Liver (tissue), 9 donors: ENCODE results near the gene IFIH1. TPM values are rescaled to one million over a fixed set of nuclear protein-coding genes. Genes with fewer than 3 reads are reported as not detected.
A peak's percentile ranks its signal among the peaks of the same experiment; 100 is the strongest.

ENCODE experiments used
- DNase-seq: peaks from one replicate; pipeline ENCODE4 v3.0.0-alpha.2; 2017; ENCODE audit warnings: low spot score
- H3K27ac ChIP-seq, 2 donors: one replicate each; pipeline ENCODE4 v1.7.0; 2013; ENCODE audit warnings: inconsistent platforms in 2 of 2, low read length in 2 of 2, control low read depth in 1 of 2, low read depth in 1 of 2, mild to moderate bottlenecking in 1 of 2
- H3K27me3 ChIP-seq, 4 donors: one replicate each; pipeline versions ENCODE4 v1.6.1 to v1.7.0; 2013; ENCODE audit warnings: low read length in 3 of 4, inconsistent platforms in 1 of 4, mild to moderate bottlenecking in 1 of 4, moderate library complexity in 1 of 4; ENCODE audit not compliant: control insufficient read depth in 4 of 4, insufficient read depth in 4 of 4
- H3K36me3 ChIP-seq, 4 donors: one replicate each; pipeline versions ENCODE4 v1.6.1 to v1.7.0; 2013; ENCODE audit warnings: low read length in 3 of 4, mild to moderate bottlenecking in 3 of 4, low read depth in 1 of 4, moderate library complexity in 1 of 4; ENCODE audit not compliant: control insufficient read depth in 4 of 4, insufficient read depth in 3 of 4
- H3K4me1 ChIP-seq, 4 donors: one replicate each; pipeline versions ENCODE4 v1.6.1 to v1.7.0; 2013; ENCODE audit warnings: low read length in 3 of 4, mild to moderate bottlenecking in 3 of 4, moderate library complexity in 1 of 4; ENCODE audit not compliant: control insufficient read depth in 4 of 4, insufficient read depth in 4 of 4
- H3K4me3 ChIP-seq, 3 donors: one replicate each; pipeline versions ENCODE4 v1.6.1 to v1.7.0; 2013; ENCODE audit warnings: low read length in 3 of 3, control low read depth in 1 of 3, low read depth in 1 of 3, mild to moderate bottlenecking in 1 of 3
- H3K9ac ChIP-seq, 2 donors: one replicate each; pipeline ENCODE4 v1.7.0; 2013; ENCODE audit warnings: low read length in 2 of 2, mild to moderate bottlenecking in 2 of 2, moderate library complexity in 2 of 2, control low read depth in 1 of 2, low read depth in 1 of 2
- H3K9me3 ChIP-seq, 4 donors: one replicate each; pipeline versions ENCODE4 v1.6.1 to v1.7.0; 2013; ENCODE audit warnings: low read length in 3 of 4; ENCODE audit not compliant: control insufficient read depth in 4 of 4
- CTCF ChIP-seq: fragments of 150-350 bp; IDR thresholded peaks from 2 replicates; pipeline ENCODE4 v1.5.1; 2017; ENCODE audit warnings: improper control_type of control experiment, low read depth, low read length; ENCODE audit not compliant: missing input control
- EGR1 ChIP-seq, 2 donors: IDR thresholded peaks; 2 replicates each; pipeline ENCODE4 v1.6.1; 2016 to 2018; ENCODE audit warnings: antibody characterized with exemption in 2 of 2, low read depth in 2 of 2
- FOXA1 ChIP-seq: IDR thresholded peaks from 2 replicates; pipeline ENCODE4 v1.6.1; 2016; ENCODE audit warnings: antibody characterized with exemption
- FOXA2 ChIP-seq: IDR thresholded peaks from 2 replicates; pipeline ENCODE4 v1.6.1; 2016; ENCODE audit warnings: antibody characterized with exemption
- GABPA ChIP-seq, 2 donors: IDR thresholded peaks in 1 of 2; conservative IDR thresholded peaks in 1 of 2; 2 replicates each; pipeline ENCODE4 v1.6.1; 2016; ENCODE audit warnings: antibody characterized with exemption in 2 of 2, mild to moderate bottlenecking in 1 of 2, moderate library complexity in 1 of 2
- HNF4A ChIP-seq, 2 donors: conservative IDR thresholded peaks; 2 replicates each; pipeline ENCODE4 v1.6.1; 2016; ENCODE audit warnings: antibody characterized with exemption in 2 of 2, mild to moderate bottlenecking in 2 of 2
- HNF4G ChIP-seq: IDR thresholded peaks from 2 replicates; pipeline ENCODE4 v1.6.1; 2016; ENCODE audit warnings: antibody characterized with exemption
- JUND ChIP-seq, 2 donors: IDR thresholded peaks; 2 replicates each; pipeline ENCODE4 v1.6.1; 2016; ENCODE audit warnings: antibody characterized with exemption in 2 of 2
- NR2F2 ChIP-seq: IDR thresholded peaks from 2 replicates; pipeline ENCODE4 v1.6.1; 2016; ENCODE audit warnings: antibody characterized with exemption
- RAD21 ChIP-seq, 2 donors: IDR thresholded peaks; 2 replicates each; pipeline ENCODE4 v1.6.1; 2016; ENCODE audit warnings: antibody characterized with exemption in 2 of 2, mild to moderate bottlenecking in 2 of 2
- REST ChIP-seq: IDR thresholded peaks from 2 replicates; pipeline ENCODE4 v1.6.1; 2016; ENCODE audit warnings: antibody characterized with exemption, mild to moderate bottlenecking
- RXRA ChIP-seq, 2 donors: IDR thresholded peaks; 2 replicates each; pipeline ENCODE4 v1.6.1; 2017 to 2018; ENCODE audit warnings: antibody characterized with exemption in 2 of 2, mild to moderate bottlenecking in 1 of 2
- SP1 ChIP-seq: IDR thresholded peaks from 2 replicates; pipeline ENCODE4 v1.6.1; 2018; ENCODE audit warnings: antibody characterized with exemption, mild to moderate bottlenecking
- TAF1 ChIP-seq: conservative IDR thresholded peaks from 2 replicates; pipeline ENCODE4 v1.6.1; 2016; ENCODE audit warnings: antibody characterized with exemption, mild to moderate bottlenecking
- YY1 ChIP-seq: IDR thresholded peaks from 2 replicates; pipeline ENCODE4 v1.6.1; 2016; ENCODE audit warnings: antibody characterized with exemption, mild to moderate bottlenecking
- WGBS: extraction: QIAGEN DNeasy Blood & Tissue Kit; methylation state at CpG from one replicate; pipeline ENCODE4 v1.1.7; 2013; 5-methylcytosine and 5-hydroxymethylcytosine counted together
- polyA plus RNA-seq, 2 donors: library from polyadenylated mRNA; stranded (reverse) in 1 of 2; unstranded in 1 of 2; fragments of 200-250 nt in 1 of 2; fragments of >200 nt in 1 of 2; fragmentation: Nextera tagmentation in 1 of 2; extraction: Ambion mirVana in 1 of 2; gene quantifications; one replicate each; pipeline versions ENCODE4 v1.2.1 to v1.2.3, GENCODE V29; 2013 to 2015
- total RNA-seq, 2 donors: library from RNA; depleted of rRNA; stranded (reverse); fragments of >200 nt; gene quantifications; one replicate each; pipeline ENCODE4 v1.2.3, GENCODE V29; 2014
- TF ChIP-seq, protein P1 (sequence below): IDR thresholded peaks from 2 replicates; pipeline ENCODE4 v1.6.1; 2016; ENCODE audit warnings: antibody characterized with exemption
- TF ChIP-seq, protein P2 (sequence below): IDR thresholded peaks from 2 replicates; pipeline ENCODE4 v1.6.1; 2016; ENCODE audit warnings: antibody characterized with exemption
- TF ChIP-seq, protein P3 (sequence below): IDR thresholded peaks from 2 replicates; pipeline ENCODE4 v1.6.1; 2016; ENCODE audit warnings: antibody characterized with exemption
- donor health status: healthy.
- donor health status: healthy.
- donor health status: healthy.
- donor health status: healthy.
- donor health status: healthy.

IFIH1 gene
- total RNA-seq (10 to 100 TPM in 1 of 2 donors, 1 to 10 TPM in 1; 8.3 to 13.2 TPM), polyA plus RNA-seq (1 to 10 TPM; 5.5 to 7.6 TPM)

DNA sequence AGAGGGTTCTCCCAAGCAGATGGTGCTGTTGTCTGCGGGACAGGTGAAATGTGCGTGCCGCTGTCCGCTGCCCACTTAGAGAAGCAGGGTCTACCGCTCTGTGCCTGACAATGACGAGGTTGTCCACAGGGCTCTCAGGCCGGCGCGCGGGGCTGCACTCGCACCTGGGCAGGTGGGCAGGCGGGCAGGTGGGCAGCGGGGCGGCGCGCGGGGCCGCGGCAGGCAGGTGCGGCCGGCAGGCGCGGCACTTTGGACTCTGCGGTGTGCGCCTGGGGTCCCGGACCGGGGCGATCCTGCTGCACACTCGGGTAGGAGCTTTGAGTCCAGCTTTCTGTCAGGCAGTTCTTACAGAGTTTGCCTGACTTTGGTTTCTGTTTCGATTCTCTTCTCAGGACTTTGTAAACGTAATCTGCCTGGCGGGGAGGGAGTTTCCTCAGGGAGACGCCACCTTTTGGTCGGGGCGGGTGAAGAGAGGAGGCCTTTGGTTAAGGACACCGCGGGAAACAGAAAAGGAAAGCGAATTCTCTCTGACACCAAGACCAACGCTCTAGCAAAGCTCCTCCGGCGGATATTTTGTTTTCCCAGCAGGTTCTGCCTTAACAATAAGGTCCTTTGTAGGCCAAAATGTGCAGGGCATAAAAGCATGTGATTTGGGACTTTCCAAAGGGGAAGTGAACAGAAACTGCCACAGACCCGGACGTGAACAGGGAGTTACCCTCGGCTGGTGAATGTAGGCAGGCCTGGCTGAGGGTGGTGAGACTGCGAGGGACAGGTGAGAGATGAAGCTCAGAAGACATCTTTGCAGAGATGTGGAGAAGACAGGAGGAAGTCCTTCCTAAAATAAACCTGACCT, at the start of gene IFIH1:
Gene IFIH1, minus strand, starts transcription at position 357 of the 853 bp plus-strand sequence. CDS start 377 bp downstream, outside the sequence.
- under 1% methylated on average over 45 of the region's 45 CpGs for whole genome bisulfite sequencing
- Histone ChIP-seq H3K27ac (peak within 1 kb of the TSS; percentile 94 to 98), H3K4me3 (peak within 1 kb of the TSS; percentile 89 to 94 (median 91)), H3K36me3 (no peaks in the 10 kb centered on the region), H3K4me1 (peaks cover 0 to 24% (median 13%) of the 10 kb centered on the region in 4 donors), H3K9me3 (no peaks in the 10 kb centered on the region), H3K27me3 (no peaks in the 10 kb centered on the region), H3K9ac (peak within 1 kb of the TSS; percentile 89 to 98)
- DNase-seq = peak; percentile 77
- peak; percentile 59 to 71 for TF ChIP-seq RXRA (IDR thresholded peaks at IDR 0.05)
- peak; percentile 58 for TF ChIP-seq NR2F2
- peak; percentile 77 for TF ChIP-seq TAF1
- peak; percentile 76 for TF ChIP-seq SP1
- TF ChIP-seq JUND (IDR thresholded peaks at IDR 0.05) = peak in 1 of 2 donors; percentile 45
- peak in 1 of 2 donors; percentile 15 for TF ChIP-seq GABPA (IDR thresholded peaks at IDR 0.05 in 1 of 2, conservative IDR thresholded peaks at IDR 0.05 in 1 of 2)
- TF ChIP-seq FOXA2 = no peak
- TF ChIP-seq, protein P1, sequence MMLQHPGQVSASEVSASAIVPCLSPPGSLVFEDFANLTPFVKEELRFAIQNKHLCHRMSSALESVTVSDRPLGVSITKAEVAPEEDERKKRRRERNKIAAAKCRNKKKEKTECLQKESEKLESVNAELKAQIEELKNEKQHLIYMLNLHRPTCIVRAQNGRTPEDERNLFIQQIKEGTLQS = peak; percentile 21
- TF ChIP-seq RAD21 (IDR thresholded peaks at IDR 0.05) = peak in 1 of 2 donors; percentile 46
- TF ChIP-seq YY1 = peak; percentile 86
- TF ChIP-seq HNF4A (conservative IDR thresholded peaks at IDR 0.05) = peak; percentile 55 to 59
- no peak for TF ChIP-seq HNF4G
- no peak for TF ChIP-seq EGR1 (IDR thresholded peaks at IDR 0.05; ENCODE audit: low read depth in 2 of 2)
- TF ChIP-seq, protein P2, sequence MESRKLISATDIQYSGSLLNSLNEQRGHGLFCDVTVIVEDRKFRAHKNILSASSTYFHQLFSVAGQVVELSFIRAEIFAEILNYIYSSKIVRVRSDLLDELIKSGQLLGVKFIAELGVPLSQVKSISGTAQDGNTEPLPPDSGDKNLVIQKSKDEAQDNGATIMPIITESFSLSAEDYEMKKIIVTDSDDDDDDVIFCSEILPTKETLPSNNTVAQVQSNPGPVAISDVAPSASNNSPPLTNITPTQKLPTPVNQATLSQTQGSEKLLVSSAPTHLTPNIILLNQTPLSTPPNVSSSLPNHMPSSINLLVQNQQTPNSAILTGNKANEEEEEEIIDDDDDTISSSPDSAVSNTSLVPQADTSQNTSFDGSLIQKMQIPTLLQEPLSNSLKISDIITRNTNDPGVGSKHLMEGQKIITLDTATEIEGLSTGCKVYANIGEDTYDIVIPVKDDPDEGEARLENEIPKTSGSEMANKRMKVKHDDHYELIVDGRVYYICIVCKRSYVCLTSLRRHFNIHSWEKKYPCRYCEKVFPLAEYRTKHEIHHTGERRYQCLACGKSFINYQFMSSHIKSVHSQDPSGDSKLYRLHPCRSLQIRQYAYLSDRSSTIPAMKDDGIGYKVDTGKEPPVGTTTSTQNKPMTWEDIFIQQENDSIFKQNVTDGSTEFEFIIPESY = peak; percentile 26
- TF ChIP-seq, protein P3, sequence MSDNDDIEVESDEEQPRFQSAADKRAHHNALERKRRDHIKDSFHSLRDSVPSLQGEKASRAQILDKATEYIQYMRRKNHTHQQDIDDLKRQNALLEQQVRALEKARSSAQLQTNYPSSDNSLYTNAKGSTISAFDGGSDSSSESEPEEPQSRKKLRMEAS = peak; percentile 46
- no peak for TF ChIP-seq CTCF
- TF ChIP-seq REST = no peak
- no peak for TF ChIP-seq FOXA1
